H1 (cell line): ENCODE data around the gene ITGA5. TPM values are rescaled to one million over a fixed set of nuclear protein-coding genes. Genes with fewer than 3 reads are reported as not detected.

Source experiments
- ATF2 ChIP-seq: IDR thresholded peaks from 2 replicates; pipeline ENCODE4 v1.6.1; 2012; ENCODE audit warnings: low read length, inconsistent platforms
- FOSL1 ChIP-seq: IDR thresholded peaks from 2 replicates; pipeline ENCODE4 v1.6.1; 2011; ENCODE audit warnings: mild to moderate bottlenecking, low read depth, low read length, moderate library complexity; ENCODE audit not compliant: insufficient read depth
- KDM5A ChIP-seq: fragments of 200-600 bp; IDR thresholded peaks from 2 replicates; pipeline ENCODE4 v1.7.1; 2012; ENCODE audit warnings: mild to moderate bottlenecking, low read length, inconsistent platforms, mixed read lengths
- POLR2AphosphoS5 ChIP-seq: IDR thresholded peaks from 2 replicates; pipeline ENCODE4 v1.6.1; 2011; ENCODE audit warnings: low read depth, low read length
- TEAD4 ChIP-seq: IDR thresholded peaks from 2 replicates; pipeline ENCODE4 v1.6.1; 2012; ENCODE audit warnings: low read depth, low read length, inconsistent platforms, mixed read lengths
- polyA plus RNA-seq, 7 experiments: library from polyadenylated mRNA; depleted of rRNA in 3 of 7; stranded (reverse) in 5 of 7; unstranded in 2 of 7; fragments of >200 nt in 5 of 7; fragments of 200-250 nt in 2 of 7; gene quantifications; 1 replicate in 5 of 7; 2 replicates in 1 of 7; 4 replicates in 1 of 7; pipeline versions ENCODE4 v1.2.1 to v1.2.3, GENCODE V29; 2011 to 2013; ENCODE audit warnings: missing spikeins in 2 of 7, mixed read lengths in 2 of 7
- total RNA-seq: library from RNA; stranded (reverse); fragmentation: NEBNext Ultra II Directional; extraction: Animal tissue kit (Norgen Biotek cat#: 25700); gene quantifications from 2 replicates; pipeline ENCODE4 v1.2.1, GENCODE V29; 2021
- TF ChIP-seq, protein P1 (sequence below), 3 experiments: IDR thresholded peaks; 1 replicate in 2 of 3; 2 replicates in 1 of 3; pipeline versions ENCODE4 v1.5.1 to v1.6.1; 2011; ENCODE audit warnings: low read length in 3 of 3, mild to moderate bottlenecking in 3 of 3, inconsistent platforms in 2 of 3, low read depth in 1 of 3, moderate library complexity in 1 of 3; ENCODE audit not compliant: insufficient read depth in 1 of 3; ENCODE audit errors: control extremely low read depth in 1 of 3

The ITGA5 gene
- total and polyA plus RNA-seq, 2 of the 8 experiments (the other 6 are each of a cell fraction or from before 2014, with no cell fraction given): 11.6 to 19.4 TPM

DNA sequence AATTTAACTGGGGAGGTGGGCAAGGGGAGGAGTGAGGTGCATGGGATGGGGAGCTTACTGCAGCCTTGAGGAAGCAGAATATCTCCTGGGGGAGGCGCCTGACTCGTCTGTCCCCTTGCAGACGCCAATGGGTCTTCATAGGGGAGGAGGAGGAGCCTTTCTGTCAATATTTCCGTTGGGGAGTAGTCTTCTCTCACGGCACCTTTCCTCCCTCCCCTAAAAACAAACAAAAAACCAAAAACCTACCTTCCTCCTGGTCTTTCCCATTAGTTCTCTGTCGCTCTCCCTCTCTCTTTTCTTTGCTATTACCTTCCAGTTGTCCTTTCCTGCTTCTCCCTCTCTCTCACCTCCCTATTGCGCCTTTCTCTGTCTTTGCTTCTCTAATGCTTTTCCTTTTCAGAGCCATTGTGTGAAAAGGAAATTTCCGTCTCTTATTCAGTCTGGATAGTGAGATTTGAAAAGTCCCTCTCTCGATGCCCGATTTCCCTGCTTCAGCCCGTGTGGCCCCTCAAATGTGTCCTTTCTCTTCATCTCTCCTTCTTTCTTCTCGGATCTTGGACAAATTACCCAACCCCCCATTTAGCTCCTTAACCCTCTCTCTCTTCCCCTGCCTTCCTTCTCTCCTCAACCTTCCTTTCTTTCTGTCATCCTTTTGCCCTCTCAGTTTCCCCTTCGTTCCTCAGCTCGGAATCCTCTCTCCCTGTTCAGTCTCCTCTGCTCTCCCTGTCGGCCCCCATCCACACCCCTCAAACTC, 60.7 kb downstream of the ITGA5 start (continued):
- TF ChIP-seq ATF2 (no peak), TEAD4 (no peak), KDM5A (no peak), POLR2AphosphoS5 (no peak), FOSL1 (no peak)
- TF ChIP-seq, protein P1, sequence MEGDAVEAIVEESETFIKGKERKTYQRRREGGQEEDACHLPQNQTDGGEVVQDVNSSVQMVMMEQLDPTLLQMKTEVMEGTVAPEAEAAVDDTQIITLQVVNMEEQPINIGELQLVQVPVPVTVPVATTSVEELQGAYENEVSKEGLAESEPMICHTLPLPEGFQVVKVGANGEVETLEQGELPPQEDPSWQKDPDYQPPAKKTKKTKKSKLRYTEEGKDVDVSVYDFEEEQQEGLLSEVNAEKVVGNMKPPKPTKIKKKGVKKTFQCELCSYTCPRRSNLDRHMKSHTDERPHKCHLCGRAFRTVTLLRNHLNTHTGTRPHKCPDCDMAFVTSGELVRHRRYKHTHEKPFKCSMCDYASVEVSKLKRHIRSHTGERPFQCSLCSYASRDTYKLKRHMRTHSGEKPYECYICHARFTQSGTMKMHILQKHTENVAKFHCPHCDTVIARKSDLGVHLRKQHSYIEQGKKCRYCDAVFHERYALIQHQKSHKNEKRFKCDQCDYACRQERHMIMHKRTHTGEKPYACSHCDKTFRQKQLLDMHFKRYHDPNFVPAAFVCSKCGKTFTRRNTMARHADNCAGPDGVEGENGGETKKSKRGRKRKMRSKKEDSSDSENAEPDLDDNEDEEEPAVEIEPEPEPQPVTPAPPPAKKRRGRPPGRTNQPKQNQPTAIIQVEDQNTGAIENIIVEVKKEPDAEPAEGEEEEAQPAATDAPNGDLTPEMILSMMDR (IDR thresholded peaks at IDR 0.05; ENCODE audit: control extremely low read depth in 1 of 3, insufficient read depth in 1 of 3, low read depth in 1 of 3, low read length in 3 of 3): no peak
